Measurements from ENCODE around the gene ST7.

GRCh38 chr7:116952635-116953371 is 498 bp upstream of the ST7 start:
- TF ChIP-seq CTCF (conservative IDR thresholded peaks at IDR 0.05; ENCODE audit: low read length): no peak
- no peak for TF ChIP-seq EZH2phosphoT487 (IDR thresholded peaks at IDR 0.05; ENCODE audit: borderline replicate concordance, low read depth, low read length)

All from OCI-LY7 (cell line).